ENCODE measurements around the gene SMTNL2.
A peak's percentile ranks its signal among the peaks of the same experiment; 100 is the strongest.
"Not testable (repeated sequence)": the region's sequence is repeated elsewhere in the genome, so short reads cannot be mapped to it uniquely, and the experiment has no call there.

Gene SMTNL2

DNA sequence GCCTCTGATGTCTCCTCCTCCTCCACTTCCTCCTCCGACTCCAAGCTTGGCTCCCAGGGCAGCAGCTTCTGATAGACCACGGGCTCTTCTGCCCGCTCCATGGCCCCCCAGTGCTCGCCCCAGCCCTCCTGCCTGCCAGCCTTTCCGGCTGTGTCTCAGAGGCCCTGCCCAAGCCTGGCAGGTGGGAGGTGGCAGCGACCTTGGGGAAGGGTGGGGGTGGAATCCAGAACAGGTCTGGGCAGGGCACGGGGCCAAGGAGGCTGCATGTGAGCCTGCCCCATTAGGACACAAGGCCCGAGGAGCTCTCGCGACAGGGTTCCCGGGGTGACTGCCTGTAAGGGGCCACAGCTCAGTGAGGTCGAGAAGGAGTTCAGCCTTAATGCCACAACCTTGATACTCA is 23.9 kb upstream of the SMTNL2 start, which contains the start of gene GGT6:
TSS of gene GGT6 (minus strand) at position 157 of the 400 bp plus-strand sequence. CDS start at position 101, 56 bp downstream.
- DNase-seq (ENCODE audit: low read depth), result no peak

DNA sequence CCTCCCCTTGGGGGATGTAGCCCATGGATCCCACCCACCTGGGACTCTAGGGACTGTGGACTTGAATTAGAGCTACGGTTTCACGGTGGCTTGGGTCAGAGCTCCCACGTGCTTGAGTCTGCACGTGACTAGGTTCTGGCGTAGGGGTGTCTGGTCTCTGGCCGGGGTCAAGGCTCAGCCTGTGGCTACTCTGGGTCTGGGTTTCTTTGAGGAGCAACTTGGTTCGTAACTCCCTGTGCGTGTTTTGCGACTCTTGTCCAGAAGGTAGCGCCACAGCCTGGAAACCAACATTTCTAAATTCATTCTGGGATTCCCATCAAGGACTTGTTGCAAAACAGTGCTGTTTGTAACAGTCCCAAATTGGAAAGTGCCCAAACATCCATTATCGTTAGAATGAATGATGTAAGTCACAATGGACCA is 23.5 kb upstream of the SMTNL2 start:
- DNase-seq (ENCODE audit: low read depth), result no peak

DNA sequence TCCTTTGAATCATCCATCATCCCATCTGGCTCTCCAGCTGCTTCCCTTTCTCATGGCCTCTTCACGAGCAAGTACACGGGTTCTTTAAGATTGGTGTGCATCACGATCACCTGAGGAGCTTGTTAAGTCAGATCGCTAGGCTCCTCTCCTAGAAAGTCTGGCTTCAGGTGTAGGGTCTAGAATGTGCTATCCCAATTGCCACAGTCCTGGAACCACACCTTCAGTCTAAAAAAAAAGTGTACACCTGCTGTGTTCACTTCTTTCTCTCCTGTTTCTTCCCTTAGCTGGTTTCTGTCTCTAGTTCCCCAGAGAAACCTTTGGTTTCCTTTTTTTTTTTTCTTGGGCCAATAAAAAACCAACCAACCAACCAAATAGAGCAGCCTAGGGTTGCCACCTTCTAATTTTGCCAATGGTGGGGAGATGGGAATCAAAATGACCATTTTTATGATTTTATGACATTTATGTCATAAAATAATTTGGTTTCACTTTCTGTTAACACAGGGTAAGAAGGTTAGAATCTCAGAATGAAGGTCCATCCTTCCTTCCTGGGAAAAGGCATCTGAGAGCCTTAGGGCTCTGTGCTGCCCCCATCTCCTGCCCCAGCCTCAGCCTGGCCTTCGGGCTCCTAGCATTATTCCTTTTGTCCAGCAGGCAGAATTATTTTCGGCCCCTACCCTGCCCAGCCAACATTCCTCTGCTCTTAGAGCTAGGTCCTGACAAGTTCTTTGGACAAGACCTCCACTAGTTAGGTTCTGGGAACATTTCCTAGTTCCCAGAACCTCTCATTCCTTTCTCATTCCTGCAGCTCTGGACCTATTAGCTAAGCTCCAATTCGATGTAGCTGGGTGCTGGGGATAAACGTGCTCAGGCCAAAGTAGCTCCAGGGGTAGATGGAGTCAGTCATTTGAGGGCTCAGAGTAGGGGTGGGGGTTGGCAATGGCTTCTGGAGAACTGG is 22.0 kb upstream of the SMTNL2 start:
- no peak for DNase-seq (ENCODE audit: low read depth)

DNA sequence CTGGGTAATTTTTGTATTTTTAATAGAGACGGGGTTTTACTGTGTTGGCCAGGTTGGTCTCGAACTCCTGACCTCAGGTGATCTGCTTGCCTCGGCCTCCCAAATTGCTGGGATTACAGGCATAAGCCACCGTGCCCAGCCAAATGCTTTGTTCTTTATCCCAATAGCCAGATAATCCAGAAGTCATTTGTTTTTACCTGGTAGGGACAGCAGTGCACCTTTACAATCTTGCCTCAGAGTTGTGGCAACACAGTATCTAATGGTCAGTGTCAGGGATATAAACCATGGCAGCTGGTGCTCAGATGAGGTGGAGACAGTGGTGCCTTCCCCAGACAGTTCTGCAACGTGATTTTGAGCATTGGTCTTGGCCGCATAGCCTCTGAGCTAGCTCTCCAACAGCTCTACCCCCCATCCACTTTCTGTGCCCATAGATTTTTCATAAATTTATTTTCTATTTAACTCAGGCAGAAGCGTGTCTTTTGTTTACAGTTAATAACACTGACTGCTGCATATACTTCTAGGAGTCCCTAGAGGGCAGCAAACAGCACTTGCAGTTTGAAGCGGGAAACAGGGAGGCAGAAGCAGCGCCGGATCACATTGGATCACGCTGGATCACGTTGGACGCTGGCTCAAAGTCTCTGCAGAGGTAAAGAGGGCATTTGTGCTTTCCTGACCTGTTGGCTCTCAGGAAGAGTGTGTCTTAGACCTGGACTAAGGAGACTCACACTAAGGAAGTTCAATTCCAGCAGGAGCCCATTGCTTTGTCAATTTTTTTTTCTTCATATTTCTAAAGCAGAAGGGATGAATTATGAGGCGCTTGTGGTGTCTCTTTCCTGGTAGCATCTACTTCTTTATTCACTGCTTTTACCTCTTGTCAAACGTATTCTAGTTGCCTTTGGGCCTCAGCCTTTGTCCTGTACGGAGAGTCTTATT is 18.9 kb upstream of the SMTNL2 start:
- DNase-seq (ENCODE audit: low read depth), result peak; percentile 21

DNA sequence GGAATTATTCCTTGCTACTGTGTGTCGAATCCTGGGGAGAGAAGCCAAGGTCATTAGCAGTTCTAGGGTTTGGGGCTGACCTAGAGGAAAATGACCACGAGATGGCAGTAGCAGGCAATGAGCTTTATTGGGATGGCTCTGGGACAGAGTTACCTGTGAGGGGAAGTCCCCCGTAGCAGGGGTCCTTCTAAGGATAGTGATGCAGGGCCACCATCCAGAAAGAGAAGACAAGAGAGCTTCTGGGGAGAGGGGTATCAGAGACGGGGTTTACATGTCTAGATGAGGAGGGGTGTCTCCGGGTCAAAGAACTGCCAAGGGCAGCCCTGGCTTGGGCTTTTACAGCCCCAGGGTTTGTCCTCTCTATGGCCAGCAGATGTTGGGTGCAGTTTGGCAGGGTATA is 17.5 kb upstream of the SMTNL2 start:
- DNase-seq (ENCODE audit: low read depth), result no peak

DNA sequence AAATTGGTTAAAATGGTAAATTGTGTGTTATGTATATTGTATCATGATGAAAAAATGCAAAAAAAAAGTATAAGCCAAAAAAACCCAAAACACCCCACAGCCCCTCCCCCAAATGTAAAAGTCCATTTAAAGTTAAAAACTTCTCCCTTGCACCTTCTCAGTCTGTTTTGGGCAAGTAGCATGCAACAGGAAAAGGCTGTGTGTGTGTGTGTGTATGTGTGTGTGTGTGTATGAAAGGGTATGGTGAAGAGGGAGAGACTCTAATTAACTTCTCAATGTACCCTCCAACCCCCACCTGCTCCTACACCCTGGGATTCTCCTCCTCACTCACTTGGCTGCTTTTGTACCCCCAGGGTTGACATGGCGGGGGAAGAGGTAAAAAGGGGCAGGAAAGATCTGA is 14.7 kb upstream of the SMTNL2 start:
- no peak for DNase-seq (ENCODE audit: low read depth)

DNA sequence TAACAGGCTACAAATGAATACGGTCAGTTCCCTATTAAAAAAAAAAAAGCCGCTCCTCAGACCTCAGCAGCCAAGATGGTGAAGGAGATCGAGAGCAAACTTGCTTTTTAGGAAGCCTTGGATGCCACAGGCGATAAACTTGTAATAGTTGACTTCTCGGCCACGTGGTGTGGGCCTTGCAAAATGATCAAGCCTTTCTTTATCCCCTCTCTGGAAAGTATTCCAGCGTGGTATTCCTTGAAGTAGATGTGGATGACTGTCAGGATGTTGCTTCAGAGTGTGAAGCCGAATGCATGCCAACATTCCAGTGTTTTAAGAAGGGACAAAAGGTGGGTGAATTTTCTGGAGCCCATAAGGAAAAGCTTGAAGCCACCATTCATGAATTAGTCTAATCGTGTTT is 12.2 kb upstream of the SMTNL2 start:
- DNase-seq (ENCODE audit: low read depth), result no peak

DNA sequence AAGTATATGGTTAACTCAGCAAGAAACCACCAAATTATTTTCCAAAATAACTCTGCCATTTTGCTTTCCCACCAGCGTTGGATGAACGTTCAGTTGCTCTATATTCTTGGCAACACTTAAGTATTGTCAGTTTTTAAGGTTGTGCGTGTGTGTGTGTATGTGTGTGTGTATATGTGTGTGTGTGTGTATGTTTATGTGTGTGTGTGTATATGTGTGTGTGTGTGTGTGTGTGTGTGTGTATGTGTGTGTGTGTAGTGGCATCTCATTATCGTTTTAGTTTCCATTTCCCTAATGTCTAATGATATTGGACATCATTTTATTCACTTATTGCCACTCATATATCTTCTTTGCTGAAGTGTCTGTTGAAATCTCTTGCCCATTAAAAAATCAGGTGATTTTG is 11.2 kb upstream of the SMTNL2 start:
- no peak for DNase-seq (ENCODE audit: low read depth)

DNA sequence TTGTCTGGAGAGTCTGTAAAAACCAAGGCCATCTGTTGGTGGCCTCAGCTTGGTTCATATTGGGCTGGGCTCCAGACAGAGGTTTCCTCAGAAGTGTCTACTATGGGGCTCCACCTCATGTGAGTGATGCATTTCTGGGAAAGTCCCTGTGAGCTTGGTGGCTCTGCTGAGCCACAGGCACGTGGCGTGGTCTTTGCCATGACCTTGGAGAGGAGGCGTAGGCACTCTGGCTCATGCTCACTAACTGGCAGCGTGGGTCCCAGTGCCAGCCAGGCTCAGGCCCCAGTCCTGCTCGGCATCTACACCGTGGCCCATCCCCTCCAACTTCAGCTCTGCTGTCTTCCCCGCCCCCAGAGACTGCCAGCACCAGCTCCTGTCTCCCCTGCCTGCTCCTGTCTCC is 10.7 kb upstream of the SMTNL2 start:
- DNase-seq (ENCODE audit: low read depth), result peak; percentile 18

DNA sequence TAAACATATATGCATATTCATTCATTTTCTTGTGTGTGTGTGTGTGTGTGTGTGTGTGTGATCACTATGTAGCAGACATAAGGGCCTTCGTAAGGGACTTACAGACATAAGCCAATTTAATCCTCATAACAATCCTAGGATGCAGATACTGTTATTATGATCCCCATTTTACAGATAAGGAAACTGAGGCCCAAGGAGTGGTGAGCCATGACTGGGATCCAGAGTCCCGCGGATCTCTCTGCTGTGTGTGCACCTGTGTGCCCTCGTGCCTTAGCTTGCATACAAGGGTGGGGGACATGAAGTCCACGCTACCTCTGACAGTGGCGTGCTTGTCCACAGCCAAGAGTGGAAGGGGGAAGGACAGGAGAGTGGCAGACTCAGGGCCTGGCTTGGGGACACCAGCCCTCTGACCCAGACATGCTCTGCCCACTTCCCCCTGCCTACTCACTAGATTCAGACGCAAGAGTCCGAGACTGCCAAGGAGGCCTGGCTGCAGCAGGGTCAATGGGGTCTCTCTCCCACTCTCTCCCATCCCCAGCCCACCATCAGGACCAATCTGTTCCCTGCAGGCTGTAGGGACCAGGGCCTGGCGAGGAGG is 9.8 kb upstream of the SMTNL2 start:
- no peak for DNase-seq (ENCODE audit: low read depth)

DNA sequence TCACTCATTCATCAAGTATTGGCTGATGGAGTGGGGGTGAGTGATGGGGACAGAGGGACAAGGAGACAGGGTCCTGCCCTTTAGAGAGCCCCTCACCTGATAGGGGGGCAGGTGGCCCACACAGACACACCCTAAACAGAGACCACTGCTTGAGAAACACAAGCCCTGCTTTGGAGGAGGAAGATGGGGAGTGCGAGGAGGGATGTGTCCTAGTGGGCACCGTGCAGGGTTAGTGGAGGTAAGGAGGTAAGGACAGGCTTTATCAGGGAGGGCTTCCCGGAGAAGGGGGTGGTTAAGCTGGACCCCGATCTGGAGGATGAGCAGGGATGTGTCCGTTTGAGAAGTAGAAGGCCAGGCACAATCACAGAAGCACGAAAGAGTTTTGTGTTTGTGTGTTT is 8.2 kb upstream of the SMTNL2 start:
- no peak for DNase-seq (ENCODE audit: low read depth)

DNA sequence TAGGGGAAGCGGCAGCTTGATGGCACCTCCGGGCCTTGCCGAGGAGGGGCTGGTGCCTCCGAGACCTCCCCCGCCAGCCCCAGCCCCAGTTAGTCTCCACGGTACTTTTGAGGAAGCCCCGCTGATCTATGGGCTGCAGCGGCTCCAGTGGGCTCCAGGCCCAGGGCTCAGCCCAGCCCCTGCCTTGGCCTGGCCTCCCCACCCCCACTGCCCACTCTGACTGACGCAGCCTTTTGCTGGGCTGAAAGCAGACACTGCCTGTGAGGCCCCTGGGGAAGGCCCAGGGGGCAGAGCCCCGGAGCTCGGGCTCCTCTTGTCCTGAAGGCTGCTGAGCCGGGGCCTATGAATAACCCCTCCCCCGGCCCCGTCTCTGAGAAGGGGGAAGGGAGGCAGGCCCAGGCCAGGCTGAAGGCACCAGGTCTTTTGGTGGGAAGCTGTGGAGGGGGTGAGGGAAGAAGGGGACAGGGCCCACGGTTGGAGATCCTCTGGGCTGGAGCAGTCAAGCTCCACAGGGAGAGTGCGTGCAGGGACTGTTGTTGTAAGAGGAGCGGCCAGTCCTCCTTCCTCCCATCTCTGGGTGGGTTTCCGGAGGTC is 7.5 kb upstream of the SMTNL2 start:
- DNase-seq (ENCODE audit: low read depth), result no peak

DNA sequence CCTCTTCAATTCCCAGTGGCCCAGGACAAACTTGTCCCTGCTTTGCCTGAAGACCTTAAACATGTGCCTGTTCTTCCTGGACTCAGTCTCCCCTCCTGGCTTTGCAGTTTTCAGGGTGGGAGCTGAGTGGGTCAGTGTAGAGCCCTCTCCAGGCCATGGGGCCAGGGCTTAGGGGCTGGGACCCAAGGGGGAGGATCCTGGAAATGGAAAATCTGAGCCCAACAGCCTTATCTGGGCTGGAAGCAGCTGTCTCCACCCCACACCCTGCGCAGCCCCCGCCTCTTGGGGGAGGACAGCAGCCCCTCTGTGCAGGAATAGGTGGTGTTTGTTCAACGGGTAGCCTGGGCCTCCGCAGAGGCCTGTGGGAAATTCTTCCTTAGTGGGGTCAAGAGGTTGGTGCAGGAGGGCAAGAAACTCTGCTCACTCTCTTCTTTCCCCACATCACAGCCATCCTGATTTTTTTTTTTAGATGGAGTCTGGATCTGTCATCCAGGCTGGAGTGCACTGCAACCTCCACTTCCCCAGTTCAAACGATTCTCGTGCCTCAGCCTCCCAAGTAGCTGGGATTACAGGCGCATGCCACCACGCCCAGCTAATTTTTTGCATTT is 6.8 kb upstream of the SMTNL2 start:
- DNase-seq (ENCODE audit: low read depth), result no peak

DNA sequence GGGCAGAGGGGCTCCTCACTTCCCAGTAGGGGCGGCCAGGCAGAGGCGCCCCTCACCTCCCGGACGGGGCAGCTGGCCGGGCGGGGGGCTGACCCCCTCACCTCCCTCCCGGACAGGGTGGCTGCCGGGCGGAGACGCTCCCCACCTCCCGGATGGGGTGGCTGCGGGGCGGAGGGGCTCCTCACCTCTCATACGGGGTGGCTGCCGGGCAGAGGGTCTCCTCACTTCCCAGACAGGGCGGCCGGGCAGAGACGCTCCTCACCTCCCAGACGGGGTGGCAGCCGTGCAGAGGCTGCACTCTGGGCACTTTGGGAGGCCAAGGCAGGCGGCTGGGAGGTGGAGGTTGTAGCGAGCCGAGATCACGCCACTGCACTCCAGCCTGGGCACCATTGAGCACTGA is 6.0 kb upstream of the SMTNL2 start:
- not testable (repeated sequence) for DNase-seq (ENCODE audit: low read depth)

DNA sequence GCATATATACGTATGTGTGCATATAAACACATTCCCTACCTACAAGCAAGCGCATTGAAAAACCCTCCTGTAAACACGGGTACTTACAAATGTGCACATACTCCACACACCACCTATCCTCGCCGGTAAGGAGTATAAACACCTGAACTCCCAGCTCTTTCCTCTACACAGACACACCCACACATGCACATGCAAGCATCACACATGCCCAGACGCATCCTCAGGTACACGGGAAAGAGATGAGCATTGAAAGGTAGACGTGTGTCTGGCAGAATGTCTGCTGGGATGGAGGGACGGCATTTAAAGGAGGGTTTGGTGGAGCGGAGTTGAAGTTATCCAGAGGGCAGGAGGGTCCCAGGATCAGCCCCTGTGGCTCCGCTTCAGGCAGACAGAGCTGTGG is 4.7 kb upstream of the SMTNL2 start:
- no peak for DNase-seq (ENCODE audit: low read depth)

DNA sequence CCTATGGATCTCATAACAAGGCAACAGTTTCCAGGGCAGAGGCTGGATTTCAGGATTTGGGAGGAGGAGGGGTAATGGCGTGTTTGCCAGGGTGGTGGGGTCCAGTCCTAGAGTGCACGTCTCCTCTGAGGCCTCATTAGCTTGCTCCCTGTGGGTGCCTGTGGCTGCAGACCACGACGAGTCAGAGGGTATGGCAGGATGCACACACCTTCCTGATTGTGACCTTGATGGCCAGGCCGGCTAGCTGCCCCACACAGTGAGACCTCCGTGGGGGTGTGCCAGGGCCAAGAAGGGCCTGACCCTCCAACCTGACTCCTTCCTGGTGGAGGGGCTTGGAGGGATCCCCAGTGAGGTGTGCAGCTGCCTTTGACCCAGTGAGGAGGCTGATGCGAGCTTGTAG is 4.0 kb upstream of the SMTNL2 start:
- DNase-seq (ENCODE audit: low read depth), result no peak

DNA sequence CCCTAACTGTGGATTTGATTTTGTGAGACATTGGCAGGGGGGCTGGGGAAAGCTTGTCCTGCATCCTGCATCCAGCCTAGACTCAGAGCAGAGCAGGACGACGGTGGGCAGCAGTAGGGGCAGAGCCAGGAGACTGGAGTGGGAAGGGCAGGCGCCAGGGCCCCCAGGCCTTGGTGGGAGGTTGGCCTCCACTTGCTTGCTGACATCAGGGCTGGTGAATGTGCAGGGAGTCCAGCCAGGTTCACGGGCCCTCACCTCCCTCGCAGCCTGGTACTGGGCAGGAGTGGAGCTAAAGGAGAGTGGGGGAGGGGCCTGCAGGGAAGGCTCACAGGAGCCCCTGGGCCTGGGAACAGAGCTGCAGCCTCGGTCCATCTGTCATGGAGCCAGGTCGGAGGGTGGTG is 2.2 kb upstream of the SMTNL2 start:
- no peak for DNase-seq (ENCODE audit: low read depth)

DNA sequence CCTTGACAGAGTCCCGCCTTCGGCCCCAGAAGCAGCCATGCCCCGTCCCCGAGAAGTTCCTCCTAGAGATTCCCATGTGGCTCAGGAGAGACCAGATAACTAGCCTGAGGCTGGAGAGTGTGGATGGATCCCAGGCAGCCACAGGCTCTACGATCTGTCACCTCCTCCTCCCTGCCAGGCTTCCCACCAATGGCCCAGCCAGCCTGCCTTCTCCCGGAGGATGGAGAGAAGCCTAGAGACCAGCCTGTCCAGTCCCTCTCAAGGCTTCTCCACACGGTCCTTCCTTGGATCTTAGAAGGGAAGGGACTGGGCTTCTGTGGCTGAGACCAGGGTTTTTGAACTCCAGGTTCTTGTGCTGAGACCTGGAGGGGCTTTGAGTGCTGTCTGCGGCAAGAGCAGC is 1.6 kb upstream of the SMTNL2 start:
- DNase-seq (ENCODE audit: low read depth), result no peak

DNA sequence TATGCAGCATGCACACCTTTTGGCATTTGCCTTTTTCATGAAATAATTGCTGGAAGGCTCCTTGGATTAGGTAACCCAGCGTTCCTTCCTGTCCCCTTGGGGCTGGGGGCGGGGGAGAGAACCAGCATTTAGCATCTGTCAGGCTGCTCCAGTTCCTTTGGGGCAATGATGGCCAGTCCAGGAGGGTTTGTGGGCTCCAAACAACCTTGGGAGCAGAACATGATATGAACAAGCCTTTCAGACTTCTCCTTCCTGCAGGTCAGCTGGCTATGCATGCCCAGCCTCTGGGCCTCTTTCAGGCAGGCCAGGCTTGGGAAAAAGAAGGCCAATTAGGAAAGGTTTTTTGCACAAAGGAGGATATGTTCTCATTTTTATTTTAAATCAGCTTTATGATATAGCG is 1.1 kb upstream of the SMTNL2 start:
- DNase-seq (ENCODE audit: low read depth), result no peak

DNA sequence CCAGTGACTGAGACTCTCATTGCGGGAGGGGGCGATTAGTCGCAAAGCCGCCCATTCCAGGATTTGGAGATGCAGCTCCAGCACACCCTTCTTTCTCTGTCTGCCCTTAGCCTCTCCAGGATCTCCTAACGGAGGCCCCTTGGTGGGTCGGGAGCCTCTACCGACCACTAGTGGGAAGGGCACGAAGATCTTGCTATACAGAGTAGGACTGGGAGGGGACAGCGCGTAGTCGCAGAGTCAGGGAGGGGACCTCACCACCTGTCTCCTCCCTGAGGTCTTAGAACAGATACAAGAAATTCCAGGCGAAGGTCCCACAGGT is 588 bp upstream of the SMTNL2 start:
- DNase-seq (ENCODE audit: low read depth), result no peak

DNA sequence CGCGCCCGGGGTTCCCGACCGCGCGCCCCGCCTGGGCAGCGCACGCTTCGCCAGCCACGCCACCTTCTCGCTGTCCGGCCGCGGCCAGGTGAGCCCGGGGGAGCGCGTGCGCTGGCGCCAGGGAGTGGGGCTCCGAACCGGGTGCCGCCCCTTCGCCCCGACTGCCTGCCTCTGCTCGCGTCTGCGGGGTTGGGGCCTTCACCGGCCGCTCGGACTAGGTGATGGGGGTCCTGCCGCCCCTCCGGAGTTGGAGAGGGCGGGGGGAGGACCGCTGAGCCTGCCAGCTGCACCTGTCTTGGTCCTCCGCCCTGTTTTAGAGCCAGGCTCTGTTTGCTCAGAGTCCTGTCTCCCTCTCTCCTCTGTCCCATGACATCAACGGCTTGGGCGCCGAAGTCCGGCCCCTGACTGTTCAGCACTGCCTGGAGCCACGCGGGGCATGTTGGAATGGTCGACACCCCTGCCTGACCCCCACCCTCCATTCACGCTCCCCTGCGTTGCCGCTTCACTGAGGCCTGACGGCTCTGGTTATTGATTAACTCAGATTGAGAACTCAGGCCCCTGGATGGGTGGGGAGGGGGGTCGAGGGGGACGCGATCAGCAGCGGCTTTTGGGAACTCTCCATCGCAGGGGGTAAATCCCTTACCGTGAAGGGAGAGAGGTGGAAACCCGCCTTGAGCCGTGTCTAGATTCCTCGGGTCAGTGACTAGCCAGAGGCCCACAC is 748 bp downstream of the SMTNL2 start:
- no peak for DNase-seq (ENCODE audit: low read depth)
